ENCODE measurements around the gene PRCD.
A peak's percentile ranks its signal among the peaks of the same experiment; 100 is the strongest.
"Not testable (repeated sequence)": the region's sequence is repeated elsewhere in the genome, so short reads cannot be mapped to it uniquely, and the experiment has no call there.

Gene PRCD

GRCh38 chr17:76557368-76558197 lies 17.7 kb downstream of the PRCD start:
- DNase-seq (ENCODE audit: low spot score) = peak; percentile 77

GRCh38 chr17:76558198-76559095 lies 18.6 kb downstream of the PRCD start:
- DNase-seq (ENCODE audit: low spot score) = no peak

GRCh38 chr17:76559460-76559859 lies 19.6 kb downstream of the PRCD start:
- not testable (repeated sequence) for DNase-seq (ENCODE audit: low spot score)

GRCh38 chr17:76560036-76560876 lies 20.4 kb downstream of the PRCD start:
- no peak for DNase-seq (ENCODE audit: low spot score)

- no peak for DNase-seq (ENCODE audit: low spot score)
Measured at GRCh38 chr17:76560877-76561221, 21.0 kb downstream of the PRCD start.

GRCh38 chr17:76561332-76561731 lies 21.5 kb downstream of the PRCD start:
- no peak for DNase-seq (ENCODE audit: low spot score)

- DNase-seq (ENCODE audit: low spot score) = peak; percentile 55
Measured at GRCh38 chr17:76561799-76562268, 22.0 kb downstream of the PRCD start.

GRCh38 chr17:76562734-76563148 lies 22.9 kb downstream of the PRCD start:
- DNase-seq (ENCODE audit: low spot score) = peak; percentile 68

GRCh38 chr17:76563359-76563758 lies 23.5 kb downstream of the PRCD start:
- not testable (repeated sequence) for DNase-seq (ENCODE audit: low spot score)

GRCh38 chr17:76564991-76565727 lies 25.3 kb downstream of the PRCD start:
- not testable (repeated sequence) for DNase-seq (ENCODE audit: low spot score)

- DNase-seq (ENCODE audit: low spot score) = no peak
Measured at GRCh38 chr17:76565728-76566612, 26.1 kb downstream of the PRCD start.

GRCh38 chr17:76566613-76566943 lies 26.7 kb downstream of the PRCD start:
- no peak for DNase-seq (ENCODE audit: low spot score)

GRCh38 chr17:76566988-76567431 lies 27.2 kb downstream of the PRCD start:
- DNase-seq (ENCODE audit: low spot score) = no peak

GRCh38 chr17:76567634-76568432 lies 28.0 kb downstream of the PRCD start:
- DNase-seq (ENCODE audit: low spot score) = no peak

GRCh38 chr17:76568811-76569221 lies 29.0 kb downstream of the PRCD start:
- DNase-seq (ENCODE audit: low spot score) = no peak

- peak; percentile 92 for DNase-seq (ENCODE audit: low spot score)
Measured at GRCh38 chr17:76569607-76570279, 29.9 kb downstream of the PRCD start.

GRCh38 chr17:76570457-76570856 lies 30.6 kb downstream of the PRCD start:
- no peak for DNase-seq (ENCODE audit: low spot score)

GRCh38 chr17:76570877-76571471 lies 31.1 kb downstream of the PRCD start:
- DNase-seq (ENCODE audit: low spot score) = no peak
